ENCODE measurements around the gene NANOGP8.

NANOGP8 gene

GRCh38 chr15:35089551-35089950, 4.5 kb upstream of the NANOGP8 start:
- TF ChIP-seq TCF12 (IDR thresholded peaks at IDR 0.05; ENCODE audit: low read depth) = no peak
- no peak for TF ChIP-seq FOXM1 (IDR thresholded peaks at IDR 0.05; ENCODE audit: borderline replicate concordance, low read depth)
- TF ChIP-seq RAD21 (IDR thresholded peaks at IDR 0.05; ENCODE audit: low read depth) = no peak
- no peak for TF ChIP-seq NFIC (IDR thresholded peaks at IDR 0.05)
- TF ChIP-seq, protein P1, sequence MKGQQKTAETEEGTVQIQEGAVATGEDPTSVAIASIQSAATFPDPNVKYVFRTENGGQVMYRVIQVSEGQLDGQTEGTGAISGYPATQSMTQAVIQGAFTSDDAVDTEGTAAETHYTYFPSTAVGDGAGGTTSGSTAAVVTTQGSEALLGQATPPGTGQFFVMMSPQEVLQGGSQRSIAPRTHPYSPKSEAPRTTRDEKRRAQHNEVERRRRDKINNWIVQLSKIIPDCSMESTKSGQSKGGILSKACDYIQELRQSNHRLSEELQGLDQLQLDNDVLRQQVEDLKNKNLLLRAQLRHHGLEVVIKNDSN (IDR thresholded peaks at IDR 0.05) = no peak
- no peak for TF ChIP-seq TEAD4 (IDR thresholded peaks at IDR 0.05)
- no peak for TF ChIP-seq CREB1 (IDR thresholded peaks at IDR 0.05; ENCODE audit: low read depth)
- TF ChIP-seq EP300 (IDR thresholded peaks at IDR 0.05; ENCODE audit: borderline replicate concordance) = no peak

- TF ChIP-seq, protein P1 (IDR thresholded peaks at IDR 0.05) = no peak
- TF ChIP-seq CREB1 (IDR thresholded peaks at IDR 0.05; ENCODE audit: low read depth) = no peak
- no peak for TF ChIP-seq CEBPB (IDR thresholded peaks at IDR 0.05)
These were observed 3.2 kb upstream of the NANOGP8 start for GRCh38 chr15:35088329-35088728.

GRCh38 chr15:35087759-35088158, 2.7 kb upstream of the NANOGP8 start:
- TF ChIP-seq TEAD4 (IDR thresholded peaks at IDR 0.05) (no peak), TAF1 (IDR thresholded peaks at IDR 0.05; ENCODE audit: low read depth) (no peak), NFIC (IDR thresholded peaks at IDR 0.05) (no peak), MAX (IDR thresholded peaks at IDR 0.05) (no peak), CREB1 (IDR thresholded peaks at IDR 0.05; ENCODE audit: low read depth) (no peak), FOXM1 (IDR thresholded peaks at IDR 0.05; ENCODE audit: borderline replicate concordance, low read depth) (no peak), RAD21 (IDR thresholded peaks at IDR 0.05; ENCODE audit: low read depth) (no peak), EP300 (IDR thresholded peaks at IDR 0.05; ENCODE audit: borderline replicate concordance) (no peak), ZBTB7A (IDR thresholded peaks at IDR 0.05; ENCODE audit: low read depth) (no peak), EGR1 (IDR thresholded peaks at IDR 0.05) (no peak)
- TF ChIP-seq, protein P1 (IDR thresholded peaks at IDR 0.05) = no peak

- TF ChIP-seq CREB1 (IDR thresholded peaks at IDR 0.05; ENCODE audit: low read depth) (no peak), EP300 (IDR thresholded peaks at IDR 0.05; ENCODE audit: borderline replicate concordance) (no peak), EGR1 (IDR thresholded peaks at IDR 0.05) (no peak), TEAD4 (IDR thresholded peaks at IDR 0.05) (no peak), YY1 (IDR thresholded peaks at IDR 0.05; ENCODE audit: low read depth) (no peak), TAF1 (IDR thresholded peaks at IDR 0.05; ENCODE audit: low read depth) (no peak), FOXM1 (IDR thresholded peaks at IDR 0.05; ENCODE audit: borderline replicate concordance, low read depth) (no peak), RAD21 (IDR thresholded peaks at IDR 0.05; ENCODE audit: low read depth) (no peak), MAX (IDR thresholded peaks at IDR 0.05) (no peak), CEBPB (IDR thresholded peaks at IDR 0.05) (no peak)
- TF ChIP-seq, protein P1 (IDR thresholded peaks at IDR 0.05) = no peak
- TF ChIP-seq, protein P2, sequence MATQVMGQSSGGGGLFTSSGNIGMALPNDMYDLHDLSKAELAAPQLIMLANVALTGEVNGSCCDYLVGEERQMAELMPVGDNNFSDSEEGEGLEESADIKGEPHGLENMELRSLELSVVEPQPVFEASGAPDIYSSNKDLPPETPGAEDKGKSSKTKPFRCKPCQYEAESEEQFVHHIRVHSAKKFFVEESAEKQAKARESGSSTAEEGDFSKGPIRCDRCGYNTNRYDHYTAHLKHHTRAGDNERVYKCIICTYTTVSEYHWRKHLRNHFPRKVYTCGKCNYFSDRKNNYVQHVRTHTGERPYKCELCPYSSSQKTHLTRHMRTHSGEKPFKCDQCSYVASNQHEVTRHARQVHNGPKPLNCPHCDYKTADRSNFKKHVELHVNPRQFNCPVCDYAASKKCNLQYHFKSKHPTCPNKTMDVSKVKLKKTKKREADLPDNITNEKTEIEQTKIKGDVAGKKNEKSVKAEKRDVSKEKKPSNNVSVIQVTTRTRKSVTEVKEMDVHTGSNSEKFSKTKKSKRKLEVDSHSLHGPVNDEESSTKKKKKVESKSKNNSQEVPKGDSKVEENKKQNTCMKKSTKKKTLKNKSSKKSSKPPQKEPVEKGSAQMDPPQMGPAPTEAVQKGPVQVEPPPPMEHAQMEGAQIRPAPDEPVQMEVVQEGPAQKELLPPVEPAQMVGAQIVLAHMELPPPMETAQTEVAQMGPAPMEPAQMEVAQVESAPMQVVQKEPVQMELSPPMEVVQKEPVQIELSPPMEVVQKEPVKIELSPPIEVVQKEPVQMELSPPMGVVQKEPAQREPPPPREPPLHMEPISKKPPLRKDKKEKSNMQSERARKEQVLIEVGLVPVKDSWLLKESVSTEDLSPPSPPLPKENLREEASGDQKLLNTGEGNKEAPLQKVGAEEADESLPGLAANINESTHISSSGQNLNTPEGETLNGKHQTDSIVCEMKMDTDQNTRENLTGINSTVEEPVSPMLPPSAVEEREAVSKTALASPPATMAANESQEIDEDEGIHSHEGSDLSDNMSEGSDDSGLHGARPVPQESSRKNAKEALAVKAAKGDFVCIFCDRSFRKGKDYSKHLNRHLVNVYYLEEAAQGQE (IDR thresholded peaks at IDR 0.05; ENCODE audit: low read depth) = no peak
These were observed 4.9 kb downstream of the NANOGP8 start for GRCh38 chr15:35080226-35080625.

GRCh38 chr15:35078221-35078915, 6.7 kb downstream of the NANOGP8 start:
- TF ChIP-seq RAD21 (IDR thresholded peaks at IDR 0.05; ENCODE audit: low read depth) (peak; percentile 93), NFIC (IDR thresholded peaks at IDR 0.05) (no peak)

DNA sequence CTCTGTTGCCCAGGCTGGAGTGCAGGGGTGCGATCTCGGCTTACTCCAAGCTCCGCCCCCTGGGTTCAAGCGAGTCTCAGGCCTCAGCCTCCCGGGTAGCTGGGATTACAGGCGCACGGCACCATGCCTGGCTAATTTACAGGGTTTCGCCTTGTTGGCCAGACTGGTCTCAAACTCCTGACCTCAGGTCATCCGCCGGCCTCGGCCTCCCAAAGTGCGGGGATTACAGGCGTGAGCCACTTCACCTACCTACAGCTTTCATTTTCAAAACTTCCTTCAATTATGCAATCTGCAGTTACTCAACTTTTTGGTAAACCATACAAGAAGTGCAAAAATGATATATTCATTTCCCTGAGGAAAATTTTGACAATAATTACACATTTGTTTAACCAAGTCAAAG, 14.0 kb downstream of the NANOGP8 start:
- TF ChIP-seq CEBPB (IDR thresholded peaks at IDR 0.05) (no peak), FOXM1 (IDR thresholded peaks at IDR 0.05; ENCODE audit: borderline replicate concordance, low read depth) (no peak), RAD21 (IDR thresholded peaks at IDR 0.05; ENCODE audit: low read depth) (no peak), NFIC (IDR thresholded peaks at IDR 0.05) (no peak), ZBTB7A (IDR thresholded peaks at IDR 0.05; ENCODE audit: low read depth) (no peak), TEAD4 (IDR thresholded peaks at IDR 0.05) (no peak), YY1 (IDR thresholded peaks at IDR 0.05; ENCODE audit: low read depth) (no peak), MAX (IDR thresholded peaks at IDR 0.05) (no peak), EP300 (IDR thresholded peaks at IDR 0.05; ENCODE audit: borderline replicate concordance) (no peak), TAF1 (IDR thresholded peaks at IDR 0.05; ENCODE audit: low read depth) (no peak), CREB1 (IDR thresholded peaks at IDR 0.05; ENCODE audit: low read depth) (no peak), EGR1 (IDR thresholded peaks at IDR 0.05) (no peak), TCF12 (IDR thresholded peaks at IDR 0.05; ENCODE audit: low read depth) (no peak)
- TF ChIP-seq, protein P2 (IDR thresholded peaks at IDR 0.05; ENCODE audit: low read depth) = no peak
- TF ChIP-seq, protein P1 (IDR thresholded peaks at IDR 0.05) = no peak

Data from Ishikawa (cell line).